Small intestine (tissue), 7 donors: ENCODE results near the gene ZNF883. TPM values are rescaled to one million over a fixed set of nuclear protein-coding genes. Genes with fewer than 3 reads are reported as not detected.

Source experiments
- DNase-seq, 2 donors: peaks; one replicate each; pipeline versions ENCODE4 v3.0.0 to v3.0.0-alpha.2; 2013
- FAIRE-seq: peaks from 2 replicates; lab custom pipeline; 2012; peaks lifted over from hg19 to GRCh38; lab: Jason Lieb, UNC
- H3K27ac ChIP-seq, 3 donors: one replicate each; pipeline ENCODE4 v1.5.1; 2013; ENCODE audit warnings: low read length in 2 of 3, mild to moderate bottlenecking in 2 of 3, control low read depth in 1 of 3, inconsistent platforms in 1 of 3, low read depth in 1 of 3, moderate library complexity in 1 of 3
- H3K27me3 ChIP-seq, 3 donors: one replicate each; pipeline ENCODE4 v1.6.1; 2013; ENCODE audit warnings: low read length in 3 of 3, inconsistent platforms in 1 of 3; ENCODE audit not compliant: control insufficient read depth in 3 of 3, insufficient read depth in 3 of 3
- H3K36me3 ChIP-seq, 3 donors: one replicate each; pipeline ENCODE4 v1.6.1; 2013; ENCODE audit warnings: low read length in 3 of 3, inconsistent platforms in 1 of 3, low read depth in 1 of 3, mild to moderate bottlenecking in 1 of 3, moderate library complexity in 1 of 3; ENCODE audit not compliant: control insufficient read depth in 3 of 3, insufficient read depth in 2 of 3
- H3K4me1 ChIP-seq, 3 donors: one replicate each; pipeline ENCODE4 v1.6.1; 2013; ENCODE audit warnings: low read length in 2 of 3, inconsistent platforms in 1 of 3, low read depth in 1 of 3, mild to moderate bottlenecking in 1 of 3, moderate library complexity in 1 of 3; ENCODE audit not compliant: control insufficient read depth in 3 of 3, insufficient read depth in 2 of 3
- H3K4me3 ChIP-seq, 3 donors: one replicate each; pipeline ENCODE4 v1.5.1; 2013; ENCODE audit warnings: low read length in 3 of 3, control low read depth in 1 of 3, inconsistent platforms in 1 of 3, low read depth in 1 of 3, mild to moderate bottlenecking in 1 of 3, moderate library complexity in 1 of 3
- H3K9me3 ChIP-seq, 2 donors: one replicate each; pipeline ENCODE4 v1.6.1; 2013; ENCODE audit warnings: low read depth in 1 of 2, low read length in 1 of 2; ENCODE audit not compliant: control insufficient read depth in 2 of 2, insufficient read depth in 1 of 2
- WGBS, 3 donors: extraction: QIAGEN DNeasy Blood & Tissue Kit; methylation state at CpG; one replicate each; pipeline ENCODE4 v1.1.7; 2013; 5-methylcytosine and 5-hydroxymethylcytosine counted together
- polyA plus RNA-seq, 4 donors: library from polyadenylated mRNA; stranded (reverse) in 3 of 4; unstranded in 1 of 4; fragments of 200-250 nt in 3 of 4; fragments of 120-200 nt in 1 of 4; gene quantifications; one replicate each; pipeline versions ENCODE4 v1.2.1 to v1.2.3, GENCODE V29; 2013
- donor health status: healthy with polysubstance abuse.
- donor health status: control.
- donor health status: control.
- donor health status: Bipolar disorder and iron deficiency.
- donor health status: healthy.

Gene ZNF883
- polyA plus RNA-seq, 4 donors, result 0.27 to 2.0 (median 0.77) TPM

GRCh38 chr9:113026200-113026599, 14.2 kb upstream of the ZNF883 start:
- no peak overlapping the region for H3K4me3 ChIP-seq
- 30 to 63% (median 58%) methylated on average over 1 of the region's 1 CpG for WGBS, 3 donors
- peaks cover 0 to 2% (median 0%) of the 10 kb centered on the region in 3 donors for H3K27me3 ChIP-seq
- FAIRE-seq (no peak), DNase-seq (no peak)
- H3K9me3 ChIP-seq, result peaks cover 1 to 13% of the 10 kb centered on the region in 2 donors
- no peaks in the 10 kb centered on the region for H3K4me1 ChIP-seq
- H3K36me3 ChIP-seq, result no peaks in the 10 kb centered on the region
- H3K27ac ChIP-seq, result no peak overlapping the region

DNA sequence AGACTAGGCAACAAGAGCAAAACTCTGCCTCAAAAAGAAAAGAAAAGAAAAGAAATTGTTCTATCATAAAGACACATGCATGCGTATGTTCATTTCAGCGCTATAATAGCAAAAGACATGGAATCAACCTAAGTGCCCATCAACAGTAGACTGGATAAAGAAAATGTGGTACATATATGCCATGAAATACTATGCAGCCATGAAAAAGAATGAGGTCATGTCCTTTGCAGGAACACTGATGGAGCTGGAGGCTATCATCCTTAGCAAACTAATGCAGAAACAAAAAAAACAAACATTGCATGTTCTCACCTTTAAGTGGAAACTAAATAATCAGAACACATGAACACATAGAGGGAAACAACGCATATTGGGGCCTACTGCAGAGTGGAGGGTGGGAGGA, 6.3 kb upstream of the ZNF883 start:
- Histone ChIP-seq H3K27me3 (peaks cover 0 to 2% (median 0%) of the 10 kb centered on the region in 3 donors), H3K4me3 (no peak overlapping the region), H3K9me3 (peaks cover 0 to 4% of the 10 kb centered on the region in 2 donors), H3K4me1 (no peaks in the 10 kb centered on the region), H3K27ac (no peak overlapping the region), H3K36me3 (no peaks in the 10 kb centered on the region)
- DNase-seq (no peak), FAIRE-seq (no peak)
- 89 to 95% (median 89%) methylated on average over 3 of the region's 3 CpGs for WGBS, 3 donors

GRCh38 chr9:113012492-113012891, 500 bp upstream of the ZNF883 start:
- Histone ChIP-seq H3K27me3 (peaks cover 0 to 5% (median 0%) of the 10 kb centered on the region in 3 donors), H3K4me1 (peaks cover 0 to 3% (median 0%) of the 10 kb centered on the region in 3 donors), H3K36me3 (no peaks in the 10 kb centered on the region), H3K27ac (no peak overlapping the region), H3K9me3 (peaks cover 0 to 8% of the 10 kb centered on the region in 2 donors), H3K4me3 (peak overlapping the region in 1 of 3 donors; percentile 55)
- FAIRE-seq (no peak), DNase-seq (no peak)
- 25 to 37% (median 32%) methylated on average over 9 of the region's 9 CpGs for WGBS, 3 donors

DNA sequence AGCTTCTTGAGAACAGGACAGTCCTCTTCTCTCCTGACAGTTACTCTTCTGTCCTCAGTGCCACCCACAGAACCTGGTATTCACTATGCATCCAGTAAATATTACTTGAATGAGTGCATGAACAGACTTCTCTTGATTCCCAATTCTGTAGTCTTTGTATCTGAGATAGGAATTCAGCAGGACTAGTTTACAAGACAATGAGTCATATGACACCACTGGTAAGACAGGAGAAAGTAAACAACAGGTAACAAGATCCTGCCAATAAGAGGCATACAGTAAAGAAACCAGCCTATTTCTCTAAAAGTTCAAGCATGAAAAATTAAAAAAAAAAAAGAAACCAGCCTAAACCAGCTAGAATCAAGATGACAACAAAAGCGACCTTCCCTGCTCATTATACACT, 6.2 kb downstream of the ZNF883 start:
- no peak for FAIRE-seq
- Histone ChIP-seq H3K9me3 (peaks cover 0 to 28% of the 10 kb centered on the region in 2 donors), H3K36me3 (no peaks in the 10 kb centered on the region), H3K27me3 (no peaks in the 10 kb centered on the region), H3K4me1 (no peaks in the 10 kb centered on the region), H3K4me3 (no peak overlapping the region), H3K27ac (no peak overlapping the region)
- 11 to 52% (median 27%) methylated on average over 1 of the region's 1 CpG for WGBS, 3 donors
- no peak for DNase-seq

- DNase-seq (no peak), FAIRE-seq (no peak)
- H3K4me1 ChIP-seq, result no peaks in the 10 kb centered on the region
- H3K9me3 ChIP-seq, result peaks cover 0 to 36% of the 10 kb centered on the region in 2 donors
- 91 to 94% (median 91%) methylated on average over 8 of the region's 8 CpGs for WGBS, 3 donors
- H3K4me3 ChIP-seq, result no peak overlapping the region
- H3K27me3 ChIP-seq, result no peaks in the 10 kb centered on the region
- no peak overlapping the region for H3K27ac ChIP-seq
- no peaks in the 10 kb centered on the region for H3K36me3 ChIP-seq
These were observed 14.6 kb downstream of the ZNF883 start for GRCh38 chr9:112997236-112997941.

GRCh38 chr9:112971415-112971814, 40.6 kb downstream of the ZNF883 start:
- Histone ChIP-seq H3K4me1 (no peaks in the 10 kb centered on the region), H3K9me3 (no peaks in the 10 kb centered on the region), H3K4me3 (no peak overlapping the region), H3K27me3 (peaks cover 0 to 3% (median 0%) of the 10 kb centered on the region in 3 donors), H3K27ac (no peak overlapping the region), H3K36me3 (no peaks in the 10 kb centered on the region)
- peak; percentile 15 to 18 for DNase-seq
- FAIRE-seq, result no peak
- WGBS, 3 donors, result 30 to 33% (median 31%) methylated on average over 5 of the region's 5 CpGs

GRCh38 chr9:112970939-112971338, 41.1 kb downstream of the ZNF883 start:
- Histone ChIP-seq H3K4me3 (no peak overlapping the region), H3K9me3 (no peaks in the 10 kb centered on the region), H3K27ac (no peak overlapping the region), H3K4me1 (no peaks in the 10 kb centered on the region), H3K27me3 (peaks cover 0 to 3% (median 1%) of the 10 kb centered on the region in 3 donors), H3K36me3 (no peaks in the 10 kb centered on the region)
- WGBS, 3 donors, result 45 to 65% (median 45%) methylated on average over 6 of the region's 6 CpGs
- DNase-seq (no peak), FAIRE-seq (no peak)

DNA sequence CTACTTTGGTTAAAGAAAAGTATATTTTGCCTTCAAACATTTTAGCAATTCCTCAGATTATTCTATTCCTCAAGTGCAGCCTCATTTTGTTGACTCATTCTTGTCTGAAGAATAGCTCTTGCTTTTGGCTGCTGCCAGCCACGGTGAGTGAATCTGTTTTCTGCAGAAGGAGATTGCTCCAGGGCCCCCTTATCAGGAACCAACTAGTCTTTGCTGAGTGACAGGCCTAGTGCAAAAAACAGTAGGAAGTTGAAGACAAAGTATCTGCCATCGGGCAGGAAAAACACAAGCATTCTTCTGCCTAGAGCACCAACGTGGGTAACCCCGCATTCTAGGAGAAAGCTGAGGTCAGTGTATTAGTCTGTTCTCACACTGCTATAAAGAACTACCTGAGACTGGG, 42.3 kb downstream of the ZNF883 start:
- FAIRE-seq (no peak), DNase-seq (no peak)
- Histone ChIP-seq H3K4me1 (no peaks in the 10 kb centered on the region), H3K9me3 (no peaks in the 10 kb centered on the region), H3K27me3 (peaks cover 0 to 3% (median 2%) of the 10 kb centered on the region in 3 donors), H3K27ac (no peak overlapping the region), H3K36me3 (no peaks in the 10 kb centered on the region), H3K4me3 (no peak overlapping the region)
- 33 to 47% (median 44%) methylated on average over 4 of the region's 4 CpGs for WGBS, 3 donors
